SK-N-SH (cell line): ENCODE measurements around the gene MAP7.

Source experiments
- GABPA ChIP-seq: IDR thresholded peaks from 2 replicates; pipeline ENCODE4 v1.4.0; 2012; ENCODE audit warnings: low read depth, mild to moderate bottlenecking
- TCF12 ChIP-seq: IDR thresholded peaks from 2 replicates; pipeline ENCODE4 v1.4.0; 2012
- TF ChIP-seq, protein P1 (sequence below): fragments of 150-350 bp; IDR thresholded peaks from 2 replicates; pipeline ENCODE4 v1.6.1; 2017; ENCODE audit warnings: antibody characterized with exemption, low read length, low read depth, borderline replicate concordance

DNA sequence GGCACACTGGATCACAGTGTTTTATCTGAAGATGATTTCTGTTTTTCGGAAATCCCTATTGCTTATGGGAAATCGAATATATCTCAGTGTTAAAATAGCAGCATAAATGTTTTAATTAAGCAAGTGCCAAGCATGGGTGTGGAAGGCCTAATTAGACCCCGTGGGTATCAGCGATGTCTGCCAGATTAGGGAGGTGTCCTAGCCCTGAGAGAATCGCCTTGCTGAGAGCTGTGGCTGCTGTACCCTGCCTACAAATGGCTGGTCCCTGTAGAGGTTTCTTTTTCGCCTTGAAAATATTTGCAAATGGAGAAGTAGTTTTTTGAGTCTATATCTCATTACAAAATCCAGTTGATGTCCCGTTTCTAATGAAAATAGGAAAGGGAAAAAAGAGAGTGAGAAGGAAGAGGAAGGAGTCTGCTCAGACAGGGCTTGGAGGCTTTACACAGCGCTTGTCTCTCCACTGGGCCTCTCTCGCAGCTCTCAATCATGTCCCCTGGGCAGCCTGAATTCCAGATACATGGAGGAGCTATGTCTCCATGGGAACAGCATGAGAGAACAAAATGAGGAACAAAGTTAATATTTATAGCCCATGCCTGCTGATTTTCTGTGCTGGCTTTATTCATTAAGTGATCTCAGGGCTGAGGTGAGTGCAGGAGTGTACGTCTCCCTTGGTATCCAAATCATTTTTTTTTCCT is 225.4 kb downstream of the MAP7 start:
- TF ChIP-seq, protein P1, sequence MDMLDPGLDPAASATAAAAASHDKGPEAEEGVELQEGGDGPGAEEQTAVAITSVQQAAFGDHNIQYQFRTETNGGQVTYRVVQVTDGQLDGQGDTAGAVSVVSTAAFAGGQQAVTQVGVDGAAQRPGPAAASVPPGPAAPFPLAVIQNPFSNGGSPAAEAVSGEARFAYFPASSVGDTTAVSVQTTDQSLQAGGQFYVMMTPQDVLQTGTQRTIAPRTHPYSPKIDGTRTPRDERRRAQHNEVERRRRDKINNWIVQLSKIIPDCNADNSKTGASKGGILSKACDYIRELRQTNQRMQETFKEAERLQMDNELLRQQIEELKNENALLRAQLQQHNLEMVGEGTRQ, result no peak
- TF ChIP-seq TCF12 (no peak), GABPA (no peak)
